HG02885 (cell line): ENCODE data around the gene CASD1.

ENCODE experiments used
- ATAC-seq: cut with Tn5 transposase; IDR thresholded peaks from one replicate; pipeline ENCODE4 v1.9.1; 2021; ENCODE audit warnings: mild to moderate bottlenecking; ENCODE audit not compliant: unreplicated experiment, poor library complexity

Gene CASD1

DNA sequence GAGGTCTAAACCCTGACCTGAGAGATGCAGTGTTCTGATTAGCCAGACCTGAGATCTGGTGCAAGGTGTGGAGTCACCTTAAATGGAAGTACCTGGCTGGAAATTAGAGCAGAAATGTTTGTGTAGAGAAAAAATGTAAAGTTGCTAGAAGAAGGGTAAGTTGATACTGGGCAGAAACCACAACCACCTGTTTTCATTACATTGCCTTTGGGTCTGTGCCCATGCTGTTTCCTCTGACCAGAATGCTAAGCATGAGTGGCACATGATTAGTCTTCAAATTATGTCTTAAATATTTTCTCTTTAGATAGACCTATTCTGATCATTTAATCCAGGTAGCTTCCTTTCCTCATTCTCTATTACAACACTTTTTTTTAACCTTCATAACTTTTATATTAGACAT, 69.0 kb downstream of the CASD1 start:
- no peak for ATAC-seq

DNA sequence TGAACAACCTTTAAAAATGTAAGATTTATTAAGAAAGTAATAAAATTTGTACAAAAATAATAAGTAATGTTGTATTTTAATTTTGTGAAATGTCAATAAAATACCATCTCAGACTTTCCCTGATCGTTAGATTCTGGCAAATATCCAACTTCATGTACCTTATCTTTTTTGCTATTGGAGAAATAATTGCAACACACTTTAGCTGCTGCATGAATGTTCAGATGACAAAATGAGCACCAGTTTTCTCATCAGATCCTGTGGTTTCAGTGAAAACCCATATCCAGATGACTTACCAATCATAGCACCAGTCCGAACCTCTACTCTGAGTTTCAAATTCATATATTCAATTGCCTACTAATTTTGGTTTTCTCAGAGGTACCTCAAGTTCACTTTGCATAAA, 69.9 kb downstream of the CASD1 start:
- no peak for ATAC-seq

DNA sequence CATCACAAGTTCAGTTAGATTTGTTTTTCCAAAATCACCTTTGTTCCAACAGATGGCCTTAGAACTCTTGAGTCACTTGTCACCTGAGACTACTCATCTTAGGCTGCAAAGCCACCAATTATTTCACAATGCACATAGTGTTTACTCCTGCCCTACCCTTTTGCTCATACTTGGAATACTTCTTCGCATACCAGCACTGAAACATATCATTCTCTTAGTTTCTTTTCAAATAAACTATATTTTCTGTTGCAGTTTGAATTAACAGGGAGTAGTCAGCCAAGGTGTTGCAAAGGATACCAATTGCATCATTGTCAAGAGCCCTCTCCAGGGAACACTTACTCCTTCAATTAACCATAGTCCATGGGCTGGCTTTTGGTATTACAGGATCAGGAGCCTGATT, 71.0 kb downstream of the CASD1 start:
- no peak for ATAC-seq

DNA sequence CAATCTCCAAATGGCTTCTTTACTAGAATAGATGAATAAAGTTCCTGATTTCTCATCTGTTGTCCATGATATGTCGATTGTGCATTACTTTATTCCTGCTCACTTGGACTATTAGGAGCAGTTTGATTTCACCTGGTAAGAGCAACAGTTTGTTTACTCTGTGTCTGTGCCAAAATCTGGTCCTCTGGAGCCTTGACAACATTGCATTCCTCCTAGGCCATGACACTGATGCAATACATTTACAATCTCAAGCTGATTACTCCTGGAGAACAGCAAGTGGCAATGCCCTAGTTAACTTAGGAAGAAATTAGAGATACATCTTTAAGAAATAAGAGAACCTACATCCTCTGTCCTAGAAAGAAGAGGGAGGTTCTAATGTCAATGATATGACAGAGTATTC, 74.5 kb downstream of the CASD1 start:
- ATAC-seq = no peak

DNA sequence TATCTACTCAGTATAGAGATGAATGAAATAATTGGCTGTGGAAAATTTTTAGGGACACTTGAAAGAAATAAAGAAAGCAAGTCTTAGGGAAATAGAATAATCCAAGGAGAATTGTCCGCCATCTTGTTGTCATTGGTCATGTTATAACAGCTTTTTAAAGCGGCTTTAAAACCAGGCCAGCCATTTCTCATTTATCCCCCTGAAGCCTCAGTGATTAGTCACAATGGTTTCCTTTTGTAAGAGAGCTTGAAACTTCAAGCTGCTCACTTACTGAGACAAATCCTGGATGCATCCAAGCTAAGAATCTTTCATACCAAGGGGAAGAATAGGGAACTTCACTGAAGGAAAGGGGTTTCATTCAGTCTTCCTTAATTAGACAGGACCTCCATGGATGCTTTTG, 78.5 kb downstream of the CASD1 start:
- ATAC-seq = no peak

DNA sequence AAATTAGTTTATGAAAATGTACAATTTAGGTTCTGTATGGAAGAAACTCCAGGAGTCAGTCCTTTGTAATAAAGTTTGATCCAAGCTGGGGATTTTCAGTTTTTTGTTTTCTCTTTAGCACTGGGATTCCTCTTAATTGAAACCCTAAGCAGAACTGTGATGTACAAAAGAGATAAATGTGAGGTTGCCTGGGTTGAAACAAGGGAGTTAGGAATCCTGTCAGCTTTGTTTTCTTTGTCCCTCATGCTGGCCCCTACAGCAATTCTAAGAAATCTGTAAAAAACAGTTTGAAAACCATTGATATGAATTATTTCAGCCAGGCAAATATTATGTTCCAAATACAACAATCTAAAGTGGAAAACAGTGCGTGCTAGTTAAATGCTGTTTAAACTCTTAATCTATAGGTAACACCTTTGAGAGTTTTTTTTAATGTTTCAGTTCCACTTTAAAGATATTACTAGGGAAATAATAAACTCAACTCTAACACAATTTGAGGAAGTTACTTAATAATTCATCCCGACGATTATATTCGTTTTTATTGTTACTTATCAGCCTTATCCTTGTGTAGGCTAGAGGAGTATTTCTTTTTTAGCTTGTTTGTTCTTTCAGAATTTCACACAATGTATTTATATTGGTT, 81.0 kb downstream of the CASD1 start:
- peak; percentile 46 for ATAC-seq

DNA sequence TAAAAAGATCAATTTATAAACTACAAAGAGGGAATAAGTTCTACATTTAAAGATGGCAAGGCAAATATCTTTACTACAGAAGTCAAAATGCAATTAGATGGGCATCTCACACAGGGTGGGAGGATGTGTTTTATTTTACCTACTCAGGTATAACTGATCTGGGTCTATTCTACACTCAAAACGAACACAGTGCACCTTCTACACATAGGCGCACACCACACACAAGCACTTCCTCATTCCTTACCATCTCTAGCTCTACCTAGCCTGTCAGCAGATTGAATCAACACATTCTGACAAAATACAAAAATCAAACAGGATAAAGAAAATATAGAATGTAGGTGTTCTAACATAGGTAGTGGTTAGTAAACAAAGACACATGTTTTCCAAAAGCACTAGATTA, 81.6 kb downstream of the CASD1 start:
- peak; percentile 60 for ATAC-seq

DNA sequence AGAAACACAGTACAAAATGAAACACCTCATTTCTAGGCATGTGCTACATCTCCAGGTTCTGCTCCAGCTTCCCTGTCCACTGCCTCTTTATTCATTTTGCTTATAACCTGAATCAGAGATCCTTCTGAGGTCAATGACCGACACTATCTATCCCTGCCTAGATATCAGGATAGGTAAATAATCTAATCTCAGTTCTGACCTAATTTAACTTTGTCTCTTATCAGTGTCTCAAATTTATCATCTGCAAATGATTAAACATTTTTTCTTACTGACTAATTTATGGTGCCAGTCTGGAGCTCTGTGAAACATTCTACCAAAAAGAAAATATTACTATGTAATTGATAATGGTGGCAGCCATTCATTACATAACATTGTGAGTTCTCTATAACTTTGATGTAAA, 85.3 kb downstream of the CASD1 start:
- no peak for ATAC-seq

DNA sequence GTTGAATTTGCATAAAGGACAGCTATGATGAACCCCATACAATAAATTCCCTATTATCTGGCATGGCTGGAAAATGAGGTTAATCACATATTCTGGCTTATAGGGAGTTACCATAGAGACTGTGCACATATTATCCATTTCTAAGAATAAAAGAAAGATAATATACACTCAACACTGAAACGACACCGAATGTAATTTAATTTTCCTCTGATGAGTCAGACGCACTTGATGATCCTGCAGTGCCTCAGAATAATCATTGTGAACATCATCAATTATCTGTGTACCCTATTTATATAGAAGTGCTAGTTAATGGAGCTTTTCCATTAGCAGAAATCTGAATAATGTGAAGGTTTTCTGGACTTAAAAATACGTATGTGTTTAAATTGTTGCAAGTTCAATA, 86.1 kb downstream of the CASD1 start:
- no peak for ATAC-seq

DNA sequence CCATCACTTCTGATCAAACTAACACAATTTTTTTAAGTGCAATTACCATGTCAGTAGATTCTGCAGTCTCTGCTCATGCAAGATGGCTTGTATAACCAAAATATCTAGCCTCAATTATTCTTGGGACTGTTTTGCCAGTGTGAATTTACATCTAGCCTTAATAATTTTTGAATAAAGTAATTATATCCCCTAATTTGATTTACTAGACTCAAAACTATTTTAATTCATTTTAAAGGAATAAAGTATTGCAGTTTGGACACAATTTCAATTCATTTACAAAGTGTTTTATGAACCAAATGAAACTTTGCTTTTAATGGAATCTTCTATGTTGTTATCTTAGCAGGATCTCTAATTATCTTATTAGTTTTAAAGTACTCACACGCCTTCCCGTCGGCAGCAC, 90.7 kb downstream of the CASD1 start:
- ATAC-seq = no peak

DNA sequence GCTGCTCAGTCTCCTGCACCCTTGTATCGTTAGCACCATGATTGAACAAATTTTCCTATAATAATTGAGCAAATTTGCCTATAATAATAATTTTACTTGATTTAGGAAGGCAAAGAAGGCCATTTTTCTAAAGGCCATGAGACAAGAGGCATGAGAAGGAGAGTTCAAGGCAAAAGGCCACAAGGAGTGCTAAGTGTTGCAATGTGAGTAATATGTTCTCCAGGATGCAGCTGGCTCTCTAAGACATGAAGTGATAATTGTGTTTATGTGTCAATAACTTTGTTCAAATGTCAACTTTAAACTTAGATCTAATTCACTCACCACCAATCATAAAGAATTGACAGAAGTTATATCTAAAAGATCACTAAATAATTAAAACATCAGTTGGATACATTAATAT, 92.6 kb downstream of the CASD1 start:
- no peak for ATAC-seq

DNA sequence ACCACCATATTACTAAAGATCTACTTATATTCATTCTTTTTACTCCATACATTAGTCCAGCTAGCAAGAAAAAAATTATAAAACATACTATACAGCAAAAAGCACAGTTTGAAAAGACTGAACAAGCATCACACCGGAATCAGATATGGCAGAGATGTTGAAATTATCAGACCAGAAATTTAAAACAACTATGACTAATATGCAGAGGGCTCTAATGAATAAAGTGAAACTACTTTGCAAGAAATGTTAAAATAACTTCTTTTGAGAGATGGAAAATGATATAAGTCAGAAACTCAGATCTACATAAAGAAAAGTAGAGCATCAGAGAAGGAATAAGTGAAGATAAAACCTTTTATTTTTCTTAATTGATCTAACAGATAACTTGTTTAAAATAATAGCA, 95.4 kb downstream of the CASD1 start:
- peak; percentile 86 for ATAC-seq
